ENCODE data around the gene KRTAP2-4. TPM values are rescaled to one million over a fixed set of nuclear protein-coding genes. Genes with fewer than 3 reads are reported as not detected.

Gene KRTAP2-4
- polyA plus RNA-seq, 3 donors = not detected

Other genes starting within 250 kb of the KRTAP2-4 start
- 10 to 100 TPM; 47.1 to 49.5 (median 48.5) TPM for gene KRT10, start 243.3 kb downstream of the KRTAP2-4 start, polyA plus RNA-seq (ENCODE audit: insufficient read length in 3 of 3)
- gene KRT12, start 198.7 kb downstream of the KRTAP2-4 start, polyA plus RNA-seq (ENCODE audit: insufficient read length in 3 of 3) = not detected
- gene KRT20, start 180.6 kb downstream of the KRTAP2-4 start, polyA plus RNA-seq (ENCODE audit: insufficient read length in 3 of 3) = under 1 TPM in 2 of 3 donors, not detected in 1; 0.11 to 0.19 TPM
- 1 to 10 TPM in 1 of 3 donors, under 1 TPM in 2; 0.80 to 1.4 (median 0.94) TPM for gene KRT23, start 128.2 kb downstream of the KRTAP2-4 start, polyA plus RNA-seq (ENCODE audit: insufficient read length in 3 of 3)
- not detected for gene KRT39, start 98.9 kb downstream of the KRTAP2-4 start, polyA plus RNA-seq (ENCODE audit: insufficient read length in 3 of 3)
- gene KRT40, start 81.6 kb downstream of the KRTAP2-4 start, polyA plus RNA-seq (ENCODE audit: insufficient read length in 3 of 3) = not detected
- not detected for gene KRTAP3-3, start 71.7 kb downstream of the KRTAP2-4 start, polyA plus RNA-seq (ENCODE audit: insufficient read length in 3 of 3)
- not detected for gene KRTAP3-2, start 66.0 kb downstream of the KRTAP2-4 start, polyA plus RNA-seq (ENCODE audit: insufficient read length in 3 of 3)
- not detected for gene KRTAP3-1, start 56.8 kb downstream of the KRTAP2-4 start, polyA plus RNA-seq (ENCODE audit: insufficient read length in 3 of 3)
- gene KRTAP1-5, start 38.7 kb downstream of the KRTAP2-4 start, polyA plus RNA-seq (ENCODE audit: insufficient read length in 3 of 3) = not detected
- gene KRTAP1-4, start 35.7 kb downstream of the KRTAP2-4 start, polyA plus RNA-seq (ENCODE audit: insufficient read length in 3 of 3) = not detected
- not detected for gene KRTAP1-3, start 31.0 kb downstream of the KRTAP2-4 start, polyA plus RNA-seq (ENCODE audit: insufficient read length in 3 of 3)
- gene KRTAP1-1, start 24.4 kb downstream of the KRTAP2-4 start, polyA plus RNA-seq (ENCODE audit: insufficient read length in 3 of 3) = not detected
- gene KRTAP2-1, start 18.6 kb downstream of the KRTAP2-4 start, polyA plus RNA-seq (ENCODE audit: insufficient read length in 3 of 3) = not detected
- not detected for gene KRTAP2-2, start 10.6 kb downstream of the KRTAP2-4 start, polyA plus RNA-seq (ENCODE audit: insufficient read length in 3 of 3)
- gene KRTAP2-3, start 5.8 kb downstream of the KRTAP2-4 start, polyA plus RNA-seq (ENCODE audit: insufficient read length in 3 of 3) = not detected
- gene KRTAP4-7, start 18.3 kb upstream of the KRTAP2-4 start, polyA plus RNA-seq (ENCODE audit: insufficient read length in 3 of 3) = not detected
- not detected for gene KRTAP4-8, start 32.3 kb upstream of the KRTAP2-4 start, polyA plus RNA-seq (ENCODE audit: insufficient read length in 3 of 3)
- not detected for gene KRTAP4-16, start 36.3 kb upstream of the KRTAP2-4 start, polyA plus RNA-seq (ENCODE audit: insufficient read length in 3 of 3)
- not detected for gene KRTAP4-9, start 39.5 kb upstream of the KRTAP2-4 start, polyA plus RNA-seq (ENCODE audit: insufficient read length in 3 of 3)
- gene KRTAP4-11, start 52.5 kb upstream of the KRTAP2-4 start, polyA plus RNA-seq (ENCODE audit: insufficient read length in 3 of 3) = not detected
- gene KRTAP4-12, start 58.3 kb upstream of the KRTAP2-4 start, polyA plus RNA-seq (ENCODE audit: insufficient read length in 3 of 3) = not detected
- gene KRTAP4-6, start 74.7 kb upstream of the KRTAP2-4 start, polyA plus RNA-seq (ENCODE audit: insufficient read length in 3 of 3) = not detected
- not detected for gene KRTAP4-5, start 83.9 kb upstream of the KRTAP2-4 start, polyA plus RNA-seq (ENCODE audit: insufficient read length in 3 of 3)
- gene KRTAP4-4, start 94.9 kb upstream of the KRTAP2-4 start, polyA plus RNA-seq (ENCODE audit: insufficient read length in 3 of 3) = not detected
- not detected for gene KRTAP4-3, start 102.3 kb upstream of the KRTAP2-4 start, polyA plus RNA-seq (ENCODE audit: insufficient read length in 3 of 3)
- gene KRTAP4-2, start 112.3 kb upstream of the KRTAP2-4 start, polyA plus RNA-seq (ENCODE audit: insufficient read length in 3 of 3) = not detected
- not detected for gene KRTAP4-1, start 119.0 kb upstream of the KRTAP2-4 start, polyA plus RNA-seq (ENCODE audit: insufficient read length in 3 of 3)
- not detected for gene KRTAP9-1, start 124.0 kb upstream of the KRTAP2-4 start, polyA plus RNA-seq (ENCODE audit: insufficient read length in 3 of 3)
- not detected for gene KRTAP9-2, start 160.8 kb upstream of the KRTAP2-4 start, polyA plus RNA-seq (ENCODE audit: insufficient read length in 3 of 3)
- gene KRTAP9-3, start 166.6 kb upstream of the KRTAP2-4 start, polyA plus RNA-seq (ENCODE audit: insufficient read length in 3 of 3) = not detected
- not detected for gene KRTAP9-8, start 172.1 kb upstream of the KRTAP2-4 start, polyA plus RNA-seq (ENCODE audit: insufficient read length in 3 of 3)
- gene KRTAP9-4, start 183.8 kb upstream of the KRTAP2-4 start, polyA plus RNA-seq (ENCODE audit: insufficient read length in 3 of 3) = not detected
- gene KRTAP9-9, start 189.5 kb upstream of the KRTAP2-4 start, polyA plus RNA-seq (ENCODE audit: insufficient read length in 3 of 3) = not detected
- under 1 TPM in 1 of 3 donors, not detected in 2; 0.19 TPM for gene KRTAP9-6, start 199.5 kb upstream of the KRTAP2-4 start, polyA plus RNA-seq (ENCODE audit: insufficient read length in 3 of 3)
- not detected for gene KRTAP9-7, start 209.8 kb upstream of the KRTAP2-4 start, polyA plus RNA-seq (ENCODE audit: insufficient read length in 3 of 3)
- not detected for gene KRTAP29-1, start 237.0 kb upstream of the KRTAP2-4 start, polyA plus RNA-seq (ENCODE audit: insufficient read length in 3 of 3)
- not detected for gene KRTAP16-1, start 243.4 kb upstream of the KRTAP2-4 start, polyA plus RNA-seq (ENCODE audit: insufficient read length in 3 of 3)
- gene KRTAP17-1, start 249.8 kb upstream of the KRTAP2-4 start, polyA plus RNA-seq (ENCODE audit: insufficient read length in 3 of 3) = under 1 TPM in 1 of 3 donors, not detected in 2; 0.17 TPM